Measurements from ENCODE around the gene PKD1L1. TPM values are rescaled to one million over a fixed set of nuclear protein-coding genes. Genes with fewer than 3 reads are reported as not detected.

PKD1L1 gene
- total and polyA plus RNA-seq, 7 donors, result 0.16 to 1.2 (median 0.63) TPM; not detected in 1

- H3K36me3 ChIP-seq, result no peaks in the 10 kb centered on the region
- H3K9me3 ChIP-seq, result no peaks in the 10 kb centered on the region
- intact Hi-C loops (cut with DNase I), result no loop called here
- no peak overlapping the region for H3K4me3 ChIP-seq
- 83 to 89% methylated on average over 11 of the region's 11 CpGs for WGBS, 2 donors
- H3K27ac ChIP-seq, result no peak overlapping the region
- no peaks in the 10 kb centered on the region for H3K4me1 ChIP-seq
- no peaks in the 10 kb centered on the region for H3K27me3 ChIP-seq
- DNase-seq, result no peak
- no peak for TF ChIP-seq EP300 (IDR thresholded peaks at IDR 0.05)
- TF ChIP-seq POLR2A (IDR thresholded peaks at IDR 0.05), result no peak
- TF ChIP-seq CTCF (IDR thresholded peaks at IDR 0.05), result no peak
- no peak for TF ChIP-seq POLR2AphosphoS5 (IDR thresholded peaks at IDR 0.05)
Measured at GRCh38 chr7:47937711-47938573, 10.3 kb downstream of the PKD1L1 start.

GRCh38 chr7:47937065-47937687, 11.1 kb downstream of the PKD1L1 start:
- no peak overlapping the region for H3K27ac ChIP-seq
- no peak overlapping the region for H3K4me3 ChIP-seq
- H3K4me1 ChIP-seq, result no peaks in the 10 kb centered on the region
- 62 to 86% methylated on average over 17 of the region's 17 CpGs for WGBS, 2 donors
- DNase-seq, result no peak
- intact Hi-C loops (cut with DNase I), result no loop called here
- no peaks in the 10 kb centered on the region for H3K36me3 ChIP-seq
- H3K27me3 ChIP-seq, result no peaks in the 10 kb centered on the region
- no peaks in the 10 kb centered on the region for H3K9me3 ChIP-seq
- no peak for TF ChIP-seq POLR2AphosphoS5 (IDR thresholded peaks at IDR 0.05)
- no peak for TF ChIP-seq POLR2A (IDR thresholded peaks at IDR 0.05)
- no peak for TF ChIP-seq EP300 (IDR thresholded peaks at IDR 0.05)
- no peak for TF ChIP-seq CTCF (IDR thresholded peaks at IDR 0.05)

- no peaks in the 10 kb centered on the region for H3K4me1 ChIP-seq
- DNase-seq, result no peak
- no peak overlapping the region for H3K27ac ChIP-seq
- H3K9me3 ChIP-seq, result no peaks in the 10 kb centered on the region
- no peak for TF ChIP-seq POLR2AphosphoS5 (IDR thresholded peaks at IDR 0.05)
- TF ChIP-seq POLR2A (IDR thresholded peaks at IDR 0.05), result no peak
- TF ChIP-seq EP300 (IDR thresholded peaks at IDR 0.05), result no peak
- no peak for TF ChIP-seq CTCF (IDR thresholded peaks at IDR 0.05)
- intact Hi-C loops (cut with DNase I), result no loop called here
- WGBS, 2 donors, result 92 to 93% methylated on average over 4 of the region's 4 CpGs
- H3K27me3 ChIP-seq, result no peaks in the 10 kb centered on the region
- no peak overlapping the region for H3K4me3 ChIP-seq
- no peaks in the 10 kb centered on the region for H3K36me3 ChIP-seq
Measured at GRCh38 chr7:47936323-47936722, 11.9 kb downstream of the PKD1L1 start.

GRCh38 chr7:47935336-47935735, 12.9 kb downstream of the PKD1L1 start:
- Histone ChIP-seq H3K36me3 (no peaks in the 10 kb centered on the region), H3K9me3 (no peaks in the 10 kb centered on the region), H3K4me3 (no peak overlapping the region), H3K27me3 (no peaks in the 10 kb centered on the region), H3K27ac (no peak overlapping the region), H3K4me1 (no peaks in the 10 kb centered on the region)
- DNase-seq, result no peak
- WGBS, 2 donors, result 94 to 97% methylated on average over 10 of the region's 10 CpGs
- intact Hi-C loops (cut with DNase I), result no loop called here
- no peak for TF ChIP-seq POLR2A (IDR thresholded peaks at IDR 0.05)
- TF ChIP-seq EP300 (IDR thresholded peaks at IDR 0.05), result no peak
- no peak for TF ChIP-seq POLR2AphosphoS5 (IDR thresholded peaks at IDR 0.05)
- TF ChIP-seq CTCF (IDR thresholded peaks at IDR 0.05), result no peak

All from sigmoid colon (tissue), 7 donors.